NCI-H2196 (cell line): Measurements from ENCODE around the gene ANKRD55.
"Not testable (repeated sequence)": the region's sequence is repeated elsewhere in the genome, so short reads cannot be mapped to it uniquely, and the experiment has no call there.

ENCODE experiments used
- DNase-seq: peaks from one replicate; lab custom pipeline; 2025; ENCODE audit not compliant: unreplicated experiment; lab: John Stamatoyannopoulos, UW

ANKRD55 gene

GRCh38 chr5:56253924-56254323 lies 20.8 kb upstream of the ANKRD55 start:
- DNase-seq = no peak

GRCh38 chr5:56253126-56253525 lies 20.0 kb upstream of the ANKRD55 start:
- no peak for DNase-seq

DNA sequence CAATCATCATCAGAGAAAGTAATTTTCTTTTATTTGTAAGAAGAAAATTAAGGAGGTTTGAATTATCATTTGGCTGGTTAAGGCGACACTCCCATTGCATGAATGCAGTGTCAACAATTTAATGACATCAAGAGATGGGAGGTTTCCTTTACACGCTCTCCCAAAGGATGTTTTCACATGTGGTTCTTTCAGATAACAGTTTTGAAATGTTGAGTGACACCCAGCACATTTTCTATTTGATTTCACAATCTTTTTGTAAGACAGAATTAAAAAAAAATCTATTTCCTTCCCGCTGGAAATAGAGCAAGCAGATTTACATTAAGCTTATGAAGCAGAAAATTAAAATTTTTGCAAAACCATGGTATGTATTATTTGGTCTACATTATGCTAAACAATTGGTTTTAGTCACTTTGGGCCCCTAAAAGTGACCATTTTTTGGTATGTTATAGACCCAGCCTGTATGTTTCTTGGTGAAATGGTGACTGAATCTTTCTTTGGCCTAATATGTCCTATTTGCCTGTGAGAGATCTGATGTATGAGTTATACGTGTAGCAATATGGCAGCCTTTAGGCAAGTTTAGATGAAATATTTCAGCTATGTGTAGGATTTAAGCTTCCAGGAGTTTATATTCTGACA lies 18.9 kb upstream of the ANKRD55 start:
- DNase-seq = no peak

- DNase-seq = no peak
Observed at GRCh38 chr5:56251440-56251839, 18.3 kb upstream of the ANKRD55 start.

DNA sequence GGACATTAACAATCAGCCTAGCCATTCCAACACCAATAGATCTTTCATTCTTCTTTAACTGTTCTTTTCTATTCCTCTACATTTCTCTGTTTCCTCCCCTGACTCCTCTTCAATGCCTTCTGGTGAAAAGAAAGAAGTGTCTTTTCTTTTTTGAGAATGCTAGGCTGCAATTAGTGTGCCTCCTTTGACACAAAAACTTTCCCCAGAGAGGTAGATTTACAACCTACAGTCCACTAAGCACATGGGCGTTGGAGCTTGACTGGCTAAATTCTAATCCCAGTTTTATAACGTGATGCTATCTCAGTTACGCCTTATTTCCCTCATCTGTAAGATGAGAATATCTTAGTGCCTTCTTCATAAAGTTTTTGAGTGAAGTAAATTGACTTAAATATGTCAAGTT lies 16.9 kb upstream of the ANKRD55 start:
- no peak for DNase-seq

DNA sequence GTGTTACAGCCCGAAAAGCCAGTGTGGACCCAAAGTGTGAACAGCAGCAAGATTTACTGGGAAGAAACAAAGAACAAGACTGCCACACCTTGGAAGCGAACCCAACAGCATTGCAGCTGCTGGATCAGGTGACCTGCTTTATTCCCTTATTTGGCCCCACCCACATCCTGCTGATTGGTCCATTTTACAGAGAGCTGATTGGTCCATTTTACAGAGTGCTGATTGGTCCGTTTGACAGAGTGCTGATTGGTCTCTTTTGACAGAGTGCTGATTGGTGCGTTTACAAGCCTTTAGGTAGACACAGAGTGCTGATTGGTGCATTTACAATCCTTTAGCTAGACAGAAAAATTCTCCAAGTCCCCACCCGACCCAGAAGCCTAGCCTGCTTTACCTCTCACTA lies 16.0 kb upstream of the ANKRD55 start:
- DNase-seq = not testable (repeated sequence)

DNA sequence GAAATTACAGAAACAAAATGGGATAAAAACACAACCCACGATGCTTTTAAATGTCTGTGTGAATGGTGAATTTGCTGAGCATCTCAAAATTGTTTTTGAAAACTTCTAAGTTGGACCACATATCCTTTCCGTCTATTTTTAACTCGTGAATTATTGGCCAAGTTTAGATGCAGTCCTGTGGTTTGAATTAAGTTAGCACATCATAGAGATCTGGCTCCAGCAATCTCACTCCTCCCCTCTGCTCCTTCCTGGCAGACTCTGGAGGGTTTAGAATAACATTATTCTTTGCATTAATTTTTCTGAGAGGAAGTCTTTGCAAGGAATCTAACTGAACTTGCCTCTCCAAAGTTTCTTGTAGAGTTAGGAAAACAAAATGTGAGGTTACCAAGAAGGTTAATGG lies 14.5 kb upstream of the ANKRD55 start:
- no peak for DNase-seq

DNA sequence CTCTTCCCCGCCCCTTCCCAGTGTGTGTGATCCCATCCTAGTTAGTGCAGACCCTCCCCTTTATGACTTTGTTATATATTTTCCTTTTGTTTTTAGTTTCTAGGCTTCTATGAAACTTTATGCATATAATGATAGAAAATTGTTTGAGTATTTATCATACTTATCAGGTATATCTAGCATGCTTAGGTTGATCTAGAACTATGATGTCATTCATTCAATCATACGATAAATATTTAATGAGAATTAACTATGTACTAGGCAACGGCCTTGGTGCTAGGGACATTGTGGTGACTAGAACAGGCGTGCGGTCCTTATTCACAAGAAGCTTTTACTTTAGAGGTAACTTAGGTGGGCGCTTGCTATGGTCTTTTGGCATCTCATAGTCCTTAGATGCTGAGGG lies 13.6 kb upstream of the ANKRD55 start:
- no peak for DNase-seq

GRCh38 chr5:56245481-56245880 lies 12.4 kb upstream of the ANKRD55 start:
- DNase-seq = no peak

DNA sequence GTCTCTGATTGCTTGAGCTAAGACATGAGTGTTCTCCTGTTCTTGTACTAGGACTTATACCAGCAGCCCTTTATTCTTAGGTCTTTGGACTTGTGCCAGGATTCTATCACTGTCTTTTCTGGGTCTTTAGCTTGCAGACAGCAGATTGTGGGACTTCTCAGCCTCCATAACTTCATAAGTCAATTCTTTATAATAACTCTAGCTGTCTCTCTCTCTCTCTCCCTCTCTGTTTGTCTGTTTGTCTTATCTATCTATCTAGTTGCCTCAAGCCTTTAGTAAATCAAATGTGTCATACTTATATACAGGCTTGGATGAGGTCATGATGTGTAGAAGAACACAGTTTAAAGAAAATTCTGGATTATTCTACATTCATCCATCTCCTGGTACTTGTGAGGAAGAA lies 11.5 kb upstream of the ANKRD55 start:
- DNase-seq = no peak

DNA sequence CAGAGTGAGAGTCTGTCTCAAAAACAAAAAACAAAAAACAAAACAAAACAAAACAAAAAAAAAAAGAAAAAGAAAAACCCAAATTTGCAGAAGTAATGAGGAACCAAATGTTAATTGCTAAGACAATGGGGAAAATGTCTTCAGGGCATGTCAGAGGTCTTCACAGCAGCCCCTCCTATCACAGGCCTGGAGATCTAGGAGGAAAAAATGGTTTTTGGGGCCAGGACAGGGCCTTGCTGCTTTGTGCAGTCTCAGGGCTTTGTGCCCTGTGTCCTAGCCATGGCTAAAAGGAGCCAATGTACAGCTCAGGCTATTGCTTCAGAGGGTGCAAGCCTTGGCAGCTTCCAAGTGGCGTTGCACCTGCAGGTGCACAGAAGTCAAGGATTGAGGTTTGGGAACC lies 9.1 kb upstream of the ANKRD55 start:
- not testable (repeated sequence) for DNase-seq

GRCh38 chr5:56232538-56232937 lies 592 bp downstream of the ANKRD55 start:
- DNase-seq = no peak

- no peak for DNase-seq
Observed at GRCh38 chr5:56230576-56230975, 2.6 kb downstream of the ANKRD55 start.

DNA sequence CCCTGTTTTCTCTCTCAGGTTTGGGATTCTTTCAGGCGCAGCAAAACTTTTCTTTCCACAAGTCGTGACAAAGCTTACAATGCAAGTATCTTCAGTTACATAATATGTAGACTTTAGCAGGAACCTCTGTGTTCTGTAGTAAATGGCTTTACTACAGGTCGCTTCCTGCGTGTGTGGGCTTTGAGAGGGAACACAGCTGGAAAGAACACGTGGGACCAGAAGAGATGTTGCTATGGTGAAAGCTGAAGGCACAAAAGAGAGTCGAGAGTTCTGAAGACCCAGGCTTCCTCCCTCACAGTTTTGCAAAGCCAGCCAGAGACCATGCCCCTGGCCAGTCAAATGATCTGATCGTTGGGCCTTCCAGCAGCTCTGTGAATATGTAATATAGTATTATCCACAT lies 4.0 kb downstream of the ANKRD55 start:
- DNase-seq = no peak

DNA sequence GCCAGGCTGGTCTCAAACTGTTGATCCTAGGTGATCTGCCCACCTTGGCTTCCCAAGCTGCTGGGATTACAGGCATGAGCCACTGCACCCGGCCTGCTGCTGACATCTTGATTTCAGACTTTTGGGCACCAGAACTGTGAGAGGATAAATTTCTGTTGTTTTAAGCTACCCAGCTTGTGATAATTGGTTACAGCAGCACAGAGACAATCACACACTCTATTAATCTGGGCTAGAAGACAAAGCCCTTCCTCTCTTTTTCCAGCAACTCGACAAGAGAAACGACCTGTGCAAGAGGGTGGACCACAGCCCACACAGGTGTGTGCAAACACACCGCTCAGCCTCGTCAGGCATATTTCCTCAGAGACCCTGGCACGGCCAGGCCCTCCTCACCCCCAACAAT lies 4.5 kb downstream of the ANKRD55 start:
- DNase-seq = no peak

DNA sequence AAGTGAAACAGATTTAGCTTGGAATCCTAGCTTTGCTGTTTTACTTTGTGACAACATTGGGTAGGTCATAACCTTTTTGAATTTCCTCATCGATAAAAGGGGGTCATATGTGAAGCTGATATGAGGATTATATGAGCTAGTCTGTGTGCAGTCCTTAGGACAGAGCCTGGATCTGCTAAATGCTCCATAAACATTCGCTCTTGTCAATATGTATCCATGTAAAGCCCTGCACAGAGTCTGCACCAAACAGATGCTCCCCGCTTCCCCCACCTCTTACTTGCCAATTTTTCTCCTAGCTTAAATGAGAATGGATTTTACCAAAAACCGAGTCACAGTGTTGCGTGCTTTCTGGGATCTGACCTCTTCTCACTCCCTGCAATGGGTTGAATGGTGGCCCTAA lies 5.4 kb downstream of the ANKRD55 start:
- no peak for DNase-seq

GRCh38 chr5:56223298-56223697 lies 9.8 kb downstream of the ANKRD55 start:
- DNase-seq = not testable (repeated sequence)

DNA sequence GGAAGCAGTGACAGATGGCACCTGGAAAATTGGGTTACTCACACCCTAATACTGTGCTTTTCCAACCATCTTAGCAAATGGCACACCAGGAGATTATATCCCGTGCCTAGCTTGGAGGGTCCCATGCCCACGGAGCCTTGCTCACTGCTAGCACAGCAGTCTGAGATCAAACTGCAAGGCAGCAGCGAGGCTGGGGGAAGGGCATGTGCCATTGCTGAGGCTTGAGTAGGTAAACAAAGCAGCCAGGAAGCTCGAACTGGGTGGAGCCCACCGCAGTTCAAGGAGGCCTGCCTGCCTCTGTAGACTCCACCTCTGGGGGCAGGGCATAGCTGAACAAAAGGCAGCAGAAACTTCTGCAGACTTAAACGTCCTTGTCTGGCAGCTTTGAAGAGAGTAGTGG lies 11.5 kb downstream of the ANKRD55 start:
- DNase-seq = not testable (repeated sequence)

DNA sequence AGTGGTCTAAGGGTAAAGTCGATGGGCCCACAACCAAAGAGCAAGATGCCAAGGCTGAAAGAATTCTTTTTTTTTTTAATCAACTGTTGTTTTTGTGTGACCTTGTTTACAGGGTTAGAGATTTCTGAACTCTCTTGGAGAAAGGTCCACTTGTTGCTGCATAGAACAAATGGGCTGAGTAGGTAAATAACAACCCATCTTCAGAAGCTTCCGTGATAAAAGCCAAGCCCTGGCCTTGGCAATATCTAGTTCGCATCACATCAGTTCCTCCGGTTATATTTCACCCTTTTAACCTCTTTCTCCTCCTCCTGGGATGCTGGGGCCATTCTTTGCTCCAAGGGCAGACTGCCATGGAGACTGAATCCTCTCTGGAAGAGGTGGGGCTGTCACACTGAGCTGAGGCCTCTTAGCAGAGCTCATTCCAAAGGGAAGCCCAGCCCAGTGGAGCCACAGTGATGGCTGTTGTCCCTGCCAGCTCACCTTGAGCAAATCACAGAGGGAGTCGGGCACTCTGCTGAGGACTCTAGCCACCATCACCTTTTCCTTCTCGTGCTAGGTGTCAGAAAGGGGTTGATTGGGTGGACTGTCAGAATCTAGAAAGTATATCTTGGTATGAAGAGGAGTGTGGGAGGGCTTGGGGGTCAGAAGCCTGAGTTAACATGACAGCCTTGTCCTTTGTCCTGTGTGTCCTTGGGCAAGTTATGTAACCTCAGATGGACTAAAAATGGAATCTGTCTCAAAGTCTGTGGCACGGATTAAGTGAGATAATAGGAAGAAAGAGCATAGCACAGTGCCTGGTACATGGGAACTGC lies 17.9 kb downstream of the ANKRD55 start:
- no peak for DNase-seq

- not testable (repeated sequence) for DNase-seq
Observed at GRCh38 chr5:56213886-56214535, 19.1 kb downstream of the ANKRD55 start.

DNA sequence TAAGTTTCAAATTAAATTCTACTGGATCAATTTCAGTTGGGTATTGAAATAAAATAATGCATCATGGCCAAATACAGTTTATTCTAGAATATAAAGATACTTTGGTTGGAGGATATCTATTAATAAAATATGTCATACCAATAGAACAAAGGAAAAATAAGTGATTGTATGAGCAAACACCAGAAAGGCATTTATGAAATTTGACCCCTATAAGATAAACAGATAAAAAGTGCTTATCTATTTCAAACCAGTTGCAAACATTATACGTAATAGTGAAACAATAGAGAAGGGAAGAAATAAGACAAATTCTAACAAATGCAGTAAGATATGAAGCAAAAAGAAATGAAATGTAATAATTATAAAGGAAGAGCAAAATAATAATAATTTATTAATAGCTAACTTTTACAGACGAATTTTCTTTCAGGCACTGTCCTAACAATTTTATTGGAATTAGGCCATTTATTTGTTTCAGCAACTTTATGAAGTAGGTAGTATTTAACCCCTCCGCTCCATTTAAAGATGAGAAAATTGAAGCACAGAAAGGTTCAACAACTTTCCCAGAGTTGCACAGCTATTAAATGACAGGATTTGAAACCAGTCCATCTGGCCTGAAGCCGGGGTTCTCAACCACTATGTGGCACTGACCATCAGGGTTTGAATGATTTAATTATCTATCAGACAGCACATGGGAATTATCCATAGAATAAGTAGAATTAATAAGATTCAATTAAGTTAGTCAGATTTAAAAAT lies 20.8 kb downstream of the ANKRD55 start:
- DNase-seq = no peak
